Duodenal mucosa (tissue), 2 donors: Measurements from ENCODE around the gene ST3GAL4.

Experiments
- H3K27ac ChIP-seq: one replicate; pipeline ENCODE4 v1.7.0; 2013; ENCODE audit warnings: low read depth, low read length
- H3K27me3 ChIP-seq, 2 donors: one replicate each; pipeline ENCODE4 v1.7.0; 2013; ENCODE audit warnings: low read length in 2 of 2, control low read depth in 1 of 2; ENCODE audit not compliant: insufficient read depth in 2 of 2, control insufficient read depth in 1 of 2
- H3K36me3 ChIP-seq, 2 donors: one replicate each; pipeline ENCODE4 v1.7.0; 2013; ENCODE audit warnings: low read length in 2 of 2, control low read depth in 1 of 2; ENCODE audit not compliant: insufficient read depth in 2 of 2, control insufficient read depth in 1 of 2
- H3K4me1 ChIP-seq, 2 donors: one replicate each; pipeline ENCODE4 v1.7.0; 2013; ENCODE audit warnings: low read length in 2 of 2, control low read depth in 1 of 2; ENCODE audit not compliant: insufficient read depth in 2 of 2, control insufficient read depth in 1 of 2
- H3K4me3 ChIP-seq, 2 donors: one replicate each; pipeline ENCODE4 v1.7.0; 2013; ENCODE audit warnings: low read length in 2 of 2, low read depth in 1 of 2
- H3K9ac ChIP-seq, 2 donors: one replicate each; pipeline ENCODE4 v1.7.0; 2013; ENCODE audit warnings: low read length in 2 of 2, low read depth in 1 of 2
- H3K9me3 ChIP-seq, 2 donors: one replicate each; pipeline ENCODE4 v1.7.0; 2013; ENCODE audit warnings: low read length in 2 of 2, control low read depth in 1 of 2; ENCODE audit not compliant: control insufficient read depth in 1 of 2

ST3GAL4 gene

DNA sequence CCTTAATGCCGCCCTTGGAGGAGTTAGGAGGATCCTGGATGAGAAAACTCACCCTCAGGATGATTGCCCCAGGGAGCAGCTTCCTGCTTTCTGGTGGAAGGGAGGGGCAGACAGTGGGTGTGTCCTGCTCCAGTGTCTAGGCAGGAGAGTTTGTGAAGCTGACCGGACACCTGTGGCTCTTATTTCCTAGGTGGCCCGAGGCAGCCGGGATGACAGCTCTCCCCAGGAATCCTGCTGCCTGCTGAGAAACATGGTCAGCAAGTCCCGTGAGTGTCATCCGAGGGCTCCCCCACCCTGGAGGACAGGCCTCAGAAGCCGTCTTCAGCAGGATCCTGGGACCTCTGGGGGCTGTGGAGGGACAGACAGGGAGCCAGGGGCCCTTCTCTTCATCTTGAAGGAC, 50.4 kb downstream of the ST3GAL4 start:
- H3K36me3 ChIP-seq, result peaks cover 0 to 10% of the 10 kb centered on the region in 2 donors
- no peaks in the 10 kb centered on the region for H3K9me3 ChIP-seq
- no peak overlapping the region for H3K4me3 ChIP-seq
- H3K27ac ChIP-seq, result no peak overlapping the region
- H3K4me1 ChIP-seq, result no peaks in the 10 kb centered on the region
- no peak overlapping the region for H3K9ac ChIP-seq
- no peaks in the 10 kb centered on the region for H3K27me3 ChIP-seq

DNA sequence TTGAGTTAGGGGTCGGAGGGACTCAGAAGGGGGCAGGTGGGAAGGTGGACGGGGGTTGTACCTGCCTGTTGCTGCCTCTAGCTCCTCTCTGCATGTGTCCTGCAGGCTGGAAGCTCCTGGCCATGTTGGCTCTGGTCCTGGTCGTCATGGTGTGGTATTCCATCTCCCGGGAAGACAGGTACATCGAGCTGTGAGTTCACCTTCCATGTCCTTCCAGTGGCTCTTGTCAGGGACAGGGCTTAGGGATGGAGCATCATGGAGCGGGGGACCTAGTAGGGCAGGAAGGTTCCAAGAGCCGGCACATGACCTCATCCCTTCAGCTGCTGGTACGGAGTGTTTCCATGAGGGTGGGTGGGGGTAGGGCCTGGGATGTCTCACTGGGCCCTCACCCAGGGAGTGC, 50.9 kb downstream of the ST3GAL4 start:
- Histone ChIP-seq H3K9ac (no peak overlapping the region), H3K27ac (no peak overlapping the region), H3K9me3 (no peaks in the 10 kb centered on the region), H3K4me3 (no peak overlapping the region), H3K36me3 (peaks cover 0 to 10% of the 10 kb centered on the region in 2 donors), H3K4me1 (no peaks in the 10 kb centered on the region), H3K27me3 (no peaks in the 10 kb centered on the region)

DNA sequence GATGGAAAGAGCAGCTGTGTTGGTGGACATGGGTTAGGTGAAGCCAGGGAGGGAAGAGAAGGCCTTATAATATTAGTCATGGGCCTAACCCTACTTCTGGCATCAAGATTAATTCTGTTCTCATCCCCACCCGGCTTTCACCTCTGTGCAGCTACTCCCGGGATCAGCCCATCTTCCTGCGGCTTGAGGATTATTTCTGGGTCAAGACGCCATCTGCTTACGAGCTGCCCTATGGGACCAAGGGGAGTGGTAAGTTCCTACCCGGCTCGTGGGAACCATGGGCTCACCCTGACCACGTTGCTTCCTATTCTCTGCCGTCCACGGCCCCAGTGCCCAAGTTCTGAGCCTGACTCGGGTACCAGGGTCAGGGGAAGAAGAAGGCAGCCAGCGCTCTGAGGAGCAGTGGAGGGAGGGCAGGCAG, 51.6 kb downstream of the ST3GAL4 start:
- Histone ChIP-seq H3K27me3 (no peaks in the 10 kb centered on the region), H3K9ac (no peak overlapping the region), H3K36me3 (peaks cover 0 to 10% of the 10 kb centered on the region in 2 donors), H3K4me3 (no peak overlapping the region), H3K27ac (no peak overlapping the region), H3K4me1 (no peaks in the 10 kb centered on the region), H3K9me3 (no peaks in the 10 kb centered on the region)

DNA sequence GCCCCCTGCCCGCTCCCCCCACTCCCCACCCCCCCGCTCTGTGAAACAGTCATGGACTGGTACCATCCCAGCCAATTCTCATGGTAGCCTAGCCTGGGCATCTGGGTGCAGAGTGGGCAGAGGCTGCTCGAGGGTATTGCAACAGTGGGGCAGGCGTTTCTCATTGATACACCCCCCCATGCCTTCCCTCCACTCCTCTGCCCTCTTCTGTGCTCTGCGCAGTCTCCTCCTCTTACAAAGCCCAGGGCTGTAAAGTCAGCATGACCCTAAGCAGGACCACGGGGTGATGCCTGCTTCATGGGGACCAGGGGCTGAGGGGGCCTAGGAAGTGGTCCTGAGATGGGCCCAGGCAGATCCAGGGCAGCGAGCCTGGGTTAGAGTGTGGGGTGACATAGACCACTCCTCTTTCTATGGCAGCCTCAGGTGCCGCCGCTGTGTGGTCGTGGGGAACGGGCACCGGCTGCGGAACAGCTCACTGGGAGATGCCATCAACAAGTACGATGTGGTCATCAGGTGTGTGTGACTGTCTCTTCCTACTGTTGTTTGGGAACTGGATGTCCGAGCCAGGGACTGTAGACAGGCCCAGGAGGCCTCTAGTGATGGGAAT, 52.3 kb downstream of the ST3GAL4 start:
- Histone ChIP-seq H3K4me1 (no peaks in the 10 kb centered on the region), H3K27me3 (no peaks in the 10 kb centered on the region), H3K4me3 (no peak overlapping the region), H3K9me3 (no peaks in the 10 kb centered on the region), H3K27ac (no peak overlapping the region), H3K9ac (no peak overlapping the region), H3K36me3 (peaks cover 0 to 10% of the 10 kb centered on the region in 2 donors)

DNA sequence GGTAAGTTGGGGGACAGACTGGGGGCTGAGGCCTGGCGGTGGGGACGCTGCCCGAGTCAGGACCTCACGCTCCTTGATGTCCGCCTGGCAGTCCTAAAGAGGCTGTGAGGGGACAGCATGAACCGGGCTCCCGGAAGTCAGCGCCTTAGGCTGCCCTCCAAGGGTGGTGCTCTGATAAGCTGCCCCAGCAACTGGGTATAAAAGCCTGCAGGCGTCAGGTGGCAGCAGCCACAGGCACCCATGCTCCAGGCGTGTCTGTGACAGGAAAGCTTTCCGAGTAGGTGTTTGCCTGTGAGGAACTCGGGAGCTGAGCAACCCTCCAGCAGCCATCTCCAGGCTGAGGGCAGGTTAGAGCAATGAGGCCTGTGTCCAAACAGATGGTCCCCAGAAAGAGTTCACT, 53.0 kb downstream of the ST3GAL4 start:
- no peak overlapping the region for H3K27ac ChIP-seq
- H3K4me3 ChIP-seq, result no peak overlapping the region
- H3K9ac ChIP-seq, result no peak overlapping the region
- no peaks in the 10 kb centered on the region for H3K9me3 ChIP-seq
- H3K4me1 ChIP-seq, result no peaks in the 10 kb centered on the region
- peaks cover 0 to 10% of the 10 kb centered on the region in 2 donors for H3K36me3 ChIP-seq
- no peaks in the 10 kb centered on the region for H3K27me3 ChIP-seq

DNA sequence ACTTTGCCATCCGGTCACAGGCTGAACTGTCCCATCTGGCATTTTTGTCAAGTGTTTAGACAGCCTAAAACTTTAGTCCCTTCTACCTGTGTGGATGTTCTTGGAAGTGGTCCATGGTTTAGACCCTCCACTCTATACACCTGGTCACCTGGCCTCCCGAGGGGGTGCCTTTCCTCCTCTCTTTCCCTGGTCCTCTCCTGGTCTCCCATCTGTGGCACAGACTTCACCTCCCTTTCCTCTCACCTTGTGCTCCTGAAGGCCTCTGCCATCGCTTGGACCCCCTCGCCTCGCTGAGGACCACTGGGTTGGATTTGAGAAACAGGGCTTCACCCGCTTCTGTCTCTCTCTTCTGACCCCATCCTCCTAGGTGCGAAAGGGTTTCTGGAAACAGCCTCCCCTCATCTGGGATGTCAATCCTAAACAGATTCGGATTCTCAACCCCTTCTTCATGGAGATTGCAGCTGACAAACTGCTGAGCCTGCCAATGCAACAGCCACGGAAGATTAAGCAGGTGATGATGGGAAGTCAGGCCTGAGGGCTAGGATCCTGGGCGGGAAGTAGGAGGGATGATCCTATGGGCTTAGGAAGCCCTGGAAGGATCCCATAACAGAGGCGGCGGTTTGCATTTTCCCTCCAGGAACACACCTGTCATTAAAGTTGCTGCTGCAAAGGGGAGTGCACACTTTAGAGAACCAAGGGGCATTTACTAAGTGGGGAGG, 53.6 kb downstream of the ST3GAL4 start:
- Histone ChIP-seq H3K4me3 (no peak overlapping the region), H3K9ac (no peak overlapping the region), H3K4me1 (no peaks in the 10 kb centered on the region), H3K9me3 (no peaks in the 10 kb centered on the region), H3K27me3 (no peaks in the 10 kb centered on the region), H3K27ac (no peak overlapping the region), H3K36me3 (peaks cover 0 to 10% of the 10 kb centered on the region in 2 donors)

DNA sequence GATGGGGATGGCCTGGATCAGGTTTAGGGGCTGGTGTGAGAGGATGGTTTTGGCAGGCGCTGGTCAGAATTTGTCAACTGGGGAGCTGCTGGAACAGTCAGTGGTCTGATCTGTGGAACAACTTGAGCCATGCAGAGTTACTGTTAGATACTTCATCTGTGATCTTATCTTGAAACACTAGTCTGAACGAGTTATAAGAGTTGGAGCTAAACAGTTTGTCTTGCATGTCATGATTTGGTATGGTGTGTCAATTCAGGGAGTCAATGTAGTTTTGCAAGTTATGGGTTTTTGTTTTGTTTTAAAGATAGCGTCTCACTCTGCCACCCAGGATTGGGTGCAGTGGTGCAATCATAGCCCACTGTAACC, 54.1 kb downstream of the ST3GAL4 start:
- H3K36me3 ChIP-seq, result peaks cover 0 to 10% of the 10 kb centered on the region in 2 donors

DNA sequence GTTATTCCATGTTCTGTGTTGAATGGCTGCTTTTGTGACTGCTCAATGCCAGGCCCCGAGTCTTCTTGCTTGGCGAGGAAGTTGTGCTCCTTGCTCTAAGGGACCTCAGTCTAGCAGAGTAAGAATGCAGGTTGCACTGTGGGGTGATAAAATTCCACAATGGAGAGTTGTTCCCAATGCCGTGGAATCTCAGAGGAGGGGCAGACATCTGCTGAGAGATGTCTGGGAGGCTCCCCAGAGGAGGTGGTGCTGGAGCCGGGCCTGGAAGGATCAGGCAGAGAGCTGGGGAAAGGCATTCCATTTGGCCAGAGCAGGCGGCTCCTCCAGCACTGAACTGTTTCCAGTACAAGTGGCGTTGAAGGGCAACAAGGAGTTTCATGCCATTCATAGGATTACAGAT, 55.2 kb downstream of the ST3GAL4 start:
- Histone ChIP-seq H3K27me3 (no peaks in the 10 kb centered on the region), H3K27ac (no peak overlapping the region), H3K9ac (no peak overlapping the region), H3K9me3 (no peaks in the 10 kb centered on the region), H3K36me3 (peaks cover 0 to 10% of the 10 kb centered on the region in 2 donors), H3K4me3 (no peak overlapping the region), H3K4me1 (peaks cover under 1 to 6% of the 10 kb centered on the region in 2 donors)

More for the DNA sequence above, 54.1 kb downstream of the ST3GAL4 start:
- Histone ChIP-seq H3K9ac (no peak overlapping the region), H3K27me3 (no peaks in the 10 kb centered on the region), H3K9me3 (no peaks in the 10 kb centered on the region), H3K4me1 (peaks cover 0 to 2% of the 10 kb centered on the region in 2 donors), H3K27ac (no peak overlapping the region), H3K4me3 (no peak overlapping the region)

DNA sequence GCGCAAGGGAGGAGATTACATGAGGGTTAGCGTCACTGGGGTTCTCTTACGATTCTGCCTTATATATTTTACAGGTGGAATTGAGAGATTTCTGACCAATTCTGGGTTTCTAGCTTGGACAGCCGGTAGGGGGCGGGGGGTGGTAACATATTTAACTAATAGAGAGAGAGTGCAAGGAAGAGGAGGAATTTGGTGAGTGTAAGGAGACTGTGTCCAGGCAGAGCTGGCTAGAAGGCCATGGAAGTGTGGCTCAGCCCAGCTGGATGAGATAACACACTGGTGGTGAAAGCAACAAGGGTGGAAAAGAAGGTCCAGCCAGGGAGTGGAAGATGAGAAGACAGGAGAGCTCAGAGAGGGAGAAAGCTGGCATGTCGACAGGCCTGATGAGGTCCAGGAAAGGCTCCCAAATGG, 56.5 kb downstream of the ST3GAL4 start:
- Histone ChIP-seq H3K9me3 (no peaks in the 10 kb centered on the region), H3K36me3 (peaks cover 0 to 10% of the 10 kb centered on the region in 2 donors), H3K4me1 (peaks cover 8 to 18% of the 10 kb centered on the region in 2 donors), H3K4me3 (no peak overlapping the region), H3K27me3 (peaks cover 2 to 4% of the 10 kb centered on the region in 2 donors), H3K27ac (no peak overlapping the region), H3K9ac (no peak overlapping the region)

DNA sequence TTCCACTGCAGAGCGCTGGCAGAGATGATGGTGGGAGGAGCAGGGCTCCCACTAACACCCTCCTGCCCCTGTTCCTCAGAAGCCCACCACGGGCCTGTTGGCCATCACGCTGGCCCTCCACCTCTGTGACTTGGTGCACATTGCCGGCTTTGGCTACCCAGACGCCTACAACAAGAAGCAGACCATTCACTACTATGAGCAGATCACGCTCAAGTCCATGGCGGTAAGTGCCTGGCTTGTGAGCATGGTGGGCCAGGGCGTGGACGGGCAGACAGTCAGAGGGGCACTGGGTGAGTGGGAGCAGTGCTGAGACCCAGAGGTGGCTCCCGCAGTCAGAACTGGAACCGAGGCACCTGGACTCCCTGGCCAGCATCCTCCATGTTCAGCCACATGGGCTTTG, 57.9 kb downstream of the ST3GAL4 start:
- no peaks in the 10 kb centered on the region for H3K9me3 ChIP-seq
- no peak overlapping the region for H3K9ac ChIP-seq
- H3K4me1 ChIP-seq, result peaks cover 8 to 21% of the 10 kb centered on the region in 2 donors
- H3K36me3 ChIP-seq, result peaks cover 0 to 7% of the 10 kb centered on the region in 2 donors
- H3K27me3 ChIP-seq, result peaks cover 5 to 6% of the 10 kb centered on the region in 2 donors
- no peak overlapping the region for H3K4me3 ChIP-seq
- H3K27ac ChIP-seq, result no peak overlapping the region
